Measurements from ENCODE around the gene PRKG1. TPM values are rescaled to one million over a fixed set of nuclear protein-coding genes. Genes with fewer than 3 reads are reported as not detected.

The PRKG1 gene
- total and polyA plus RNA-seq, 2 of the 4 experiments (the other 2 are of a cell fraction), result 3.5 to 18.3 TPM

GRCh38 chr10:51487576-51487975 is 413.3 kb downstream of the PRKG1 start:
- Histone ChIP-seq H3K27me3 (ENCODE audit: control insufficient read depth, insufficient read depth, low read length) (no peaks in the 10 kb centered on the region), H4K8ac (ENCODE audit: low read depth in 2 of 2, low read length in 2 of 2) (no peak overlapping the region), H2BK20ac (ENCODE audit: low read depth, low read length) (no peak overlapping the region), H3K56ac (ENCODE audit: extremely low read depth, insufficient read depth, low read length) (no peak overlapping the region), H4K5ac (ENCODE audit: low read depth, low read length) (no peak overlapping the region), H3K4me3 (ENCODE audit: insufficient read depth, low read depth, low read length) (no peak overlapping the region), H2BK5ac (ENCODE audit: low read depth, low read length, poor library complexity, severe bottlenecking) (no peak overlapping the region), H3K27ac (ENCODE audit: insufficient read depth, low read length) (no peak overlapping the region), H4K20me1 (ENCODE audit: insufficient read depth, low read length) (no peaks in the 10 kb centered on the region), H3K4ac (ENCODE audit: low read depth, low read length) (no peak overlapping the region), H3K9me3 (ENCODE audit: control insufficient read depth, insufficient read depth, low read length) (no peaks in the 10 kb centered on the region), H2AK5ac (ENCODE audit: low read depth, low read length) (no peak overlapping the region), H3K9me1 (ENCODE audit: insufficient read depth, low read length) (no peaks in the 10 kb centered on the region), H3K23ac (ENCODE audit: low read depth, low read length) (no peak overlapping the region), H2AK9ac (replicated peaks; ENCODE audit: low read depth, low read length, poor library complexity) (no peak overlapping the region), H3K79me1 (ENCODE audit: low read depth in 1 of 2, low read length in 2 of 2) (0 out of 4 replicates have a peak, but pooled peaks cover 0 to 4% of the 10 kb centered on the region in 2 experiments), H2AFZ (replicated peaks; ENCODE audit: low read length, poor library complexity) (no peak overlapping the region), H3K4me2 (ENCODE audit: low read depth, low read length) (no peak overlapping the region), H3K4me1 (ENCODE audit: control insufficient read depth, insufficient read depth, low read length) (0 out of 2 replicates have a peak, but pooled peaks cover 2% of the 10 kb centered on the region), H3K18ac (ENCODE audit: low read depth, low read length) (no peak overlapping the region), H3K14ac (replicated peaks; ENCODE audit: low read depth, low read length) (no peak overlapping the region), H3K36me3 (ENCODE audit: control insufficient read depth, insufficient read depth, low read length) (no peaks in the 10 kb centered on the region), H3K9ac (ENCODE audit: low read depth, low read length) (no peak overlapping the region), H4K91ac (ENCODE audit: insufficient read depth, low read depth, low read length) (no peak overlapping the region), H2BK120ac (ENCODE audit: low read depth, low read length) (no peak overlapping the region), H2BK15ac (ENCODE audit: low read depth, low read length) (no peak overlapping the region)
- in situ Hi-C loops (cut with MboI; ENCODE audit: low sequenced_read_pairs), result no loop called here
- dilution Hi-C loops (cut with HindIII; ENCODE audit: low sequenced_read_pairs, unreplicated experiment), result no loop called here
- ATAC-seq (ENCODE audit: low read depth), result no peak
- ChIA-PET CTCF (interaction anchor here (1.7 kb wide), 1 partner anchor 424 kb away, joined by 3 read pairs; no protein-coding TSS in a partner anchor), POLR2A (ENCODE audit: unreplicated experiment) (no interaction called here)
- no CpG with 5 or more reads among the region's 5 CpGs for WGBS, 2 experiments (ENCODE audit: extremely low coverage in 2 of 2, insufficient read length in 1 of 2)
- no TSS peak for BruUV-seq (replicated peaks)
- intact Hi-C loops (cut with micrococcal nuclease), result no loop called here
- TF ChIP-seq POLR2A (IDR thresholded peaks at IDR 0.05; ENCODE audit: low read depth, low read length), result no peak
- TF ChIP-seq BHLHE40 (IDR thresholded peaks at IDR 0.05; ENCODE audit: low read depth, low read length), result no peak
- no peak for TF ChIP-seq MXI1 (IDR thresholded peaks at IDR 0.05; ENCODE audit: borderline replicate concordance, low read depth, low read length)
- no peak for TF ChIP-seq MAFK (IDR thresholded peaks at IDR 0.05; ENCODE audit: low read depth, low read length)
- TF ChIP-seq FOS (IDR thresholded peaks at IDR 0.05; ENCODE audit: low read depth, low read length), result no peak
- TF ChIP-seq RCOR1 (IDR thresholded peaks at IDR 0.05; ENCODE audit: insufficient replicate concordance, low read length), result no peak
- TF ChIP-seq MAZ (IDR thresholded peaks at IDR 0.05; ENCODE audit: borderline replicate concordance, low read depth, low read length), result no peak
- no peak for TF ChIP-seq CTCF (conservative IDR thresholded peaks at IDR 0.05; ENCODE audit: low read depth, low read length)
- no peak for TF ChIP-seq CHD1 (IDR thresholded peaks at IDR 0.05; ENCODE audit: low read depth, low read length)
- no peak for TF ChIP-seq ELK1 (IDR thresholded peaks at IDR 0.05; ENCODE audit: borderline replicate concordance, low read depth, low read length)
- TF ChIP-seq RAD21 (IDR thresholded peaks at IDR 0.05; ENCODE audit: low read length), result no peak
- no peak for TF ChIP-seq USF2 (IDR thresholded peaks at IDR 0.05; ENCODE audit: low read depth, low read length)
- no peak for TF ChIP-seq NFE2L2 (IDR thresholded peaks at IDR 0.05; ENCODE audit: low read depth, low read length)
- TF ChIP-seq SMC3 (IDR thresholded peaks at IDR 0.05; ENCODE audit: low read depth, low read length), result no peak
- no peak for DNase-seq
